Spinal cord (tissue), 10 donors: ENCODE measurements around the gene SH2D4B. TPM values are rescaled to one million over a fixed set of nuclear protein-coding genes. Genes with fewer than 3 reads are reported as not detected.
"Not testable (repeated sequence)": the region's sequence is repeated elsewhere in the genome, so short reads cannot be mapped to it uniquely, and the experiment has no call there.

Source experiments
- DNase-seq, 6 donors: peaks; one replicate each; pipeline versions ENCODE4 v3.0.0 to v3.0.0-alpha.2; 2013 to 2015; ENCODE audit warnings: low spot score in 6 of 6, low read depth in 4 of 6
- H3K27ac ChIP-seq: one replicate; pipeline ENCODE4 v1.5.1; 2013; ENCODE audit warnings: low read depth, low read length, control low read depth
- H3K27me3 ChIP-seq: one replicate; pipeline ENCODE4 v1.6.1; 2013; ENCODE audit warnings: low read length; ENCODE audit not compliant: control insufficient read depth, insufficient read depth
- H3K36me3 ChIP-seq: one replicate; pipeline ENCODE4 v1.6.1; 2013; ENCODE audit warnings: low read length; ENCODE audit not compliant: control insufficient read depth, insufficient read depth
- H3K4me1 ChIP-seq: one replicate; pipeline ENCODE4 v1.6.1; 2013; ENCODE audit warnings: low read length; ENCODE audit not compliant: control insufficient read depth, insufficient read depth
- H3K4me3 ChIP-seq: one replicate; pipeline ENCODE4 v1.5.1; 2013; ENCODE audit warnings: low read depth, low read length, control low read depth
- H3K9me3 ChIP-seq: one replicate; pipeline ENCODE4 v1.6.1; 2013; ENCODE audit warnings: low read length; ENCODE audit not compliant: control insufficient read depth, insufficient read depth
- WGBS: methylation state at CpG from one replicate; pipeline ENCODE4 v1.1.5; 2013; ENCODE audit warnings: missing lambda C conversion rate; ENCODE audit not compliant: insufficient coverage; 5-methylcytosine and 5-hydroxymethylcytosine counted together
- polyA plus RNA-seq, 2 donors: library from polyadenylated mRNA; unstranded; fragments of 120-200 nt; gene quantifications; one replicate each; pipeline ENCODE4 v1.2.1, GENCODE V29; 2013; ENCODE audit not compliant: insufficient read length in 2 of 2
- total RNA-seq, 2 donors: library from RNA; depleted of rRNA in 1 of 2; stranded (reverse); fragments of 120-200 nt in 1 of 2; fragments of >200 nt in 1 of 2; gene quantifications; one replicate each; pipeline versions ENCODE4 v1.2.3 to v1.2.4, GENCODE V29; 2013 to 2014
- donor health status: healthy.

The SH2D4B gene
- total and polyA plus RNA-seq, 4 donors: 0.11 to 0.35 (median 0.17) TPM

- not testable (repeated sequence) for H3K27ac ChIP-seq, H3K36me3 ChIP-seq, H3K9me3 ChIP-seq, DNase-seq, H3K27me3 ChIP-seq, H3K4me3 ChIP-seq
- no CpG with 5 or more reads among the region's 30 CpGs for WGBS
- H3K4me1 ChIP-seq: peaks cover 33% of the 10 kb centered on the region
Measured at GRCh38 chr10:80534646-80535045, 3.1 kb upstream of the SH2D4B start.

- Histone ChIP-seq H3K36me3 (no peaks in the 10 kb centered on the region), H3K4me3 (peak overlapping the region; percentile 12), H3K27ac (no peak overlapping the region), H3K9me3 (no peaks in the 10 kb centered on the region), H3K27me3 (no peaks in the 10 kb centered on the region), H3K4me1 (peaks cover 39% of the 10 kb centered on the region)
- DNase-seq: peak in 1 of 6 donors; percentile 47
- 48% methylated on average over 48 of the region's 50 CpGs for WGBS
Measured at GRCh38 chr10:80535671-80536360, 1.9 kb upstream of the SH2D4B start.

GRCh38 chr10:80536361-80536835, 1.3 kb upstream of the SH2D4B start:
- Histone ChIP-seq H3K4me3 (no peak overlapping the region), H3K27ac (no peak overlapping the region)

GRCh38 chr10:80537086-80537735, 491 bp upstream of the SH2D4B start:
- Histone ChIP-seq H3K27me3 (no peaks in the 10 kb centered on the region), H3K36me3 (no peaks in the 10 kb centered on the region), H3K9me3 (no peaks in the 10 kb centered on the region), H3K4me3 (no peak overlapping the region), H3K4me1 (peaks cover 39% of the 10 kb centered on the region), H3K27ac (no peak overlapping the region)
- DNase-seq: peak in 2 of 6 donors; percentile 44 to 88
- WGBS: 75% methylated on average over 6 of the region's 8 CpGs

More at GRCh38 chr10:80536361-80536835, 1.3 kb upstream of the SH2D4B start:
- WGBS: 92% methylated on average over 15 of the region's 17 CpGs
- no peaks in the 10 kb centered on the region for H3K36me3 ChIP-seq
- peaks cover 39% of the 10 kb centered on the region for H3K4me1 ChIP-seq
- no peaks in the 10 kb centered on the region for H3K27me3 ChIP-seq
- no peak for DNase-seq
- no peaks in the 10 kb centered on the region for H3K9me3 ChIP-seq

GRCh38 chr10:80538481-80539185, 931 bp downstream of the SH2D4B start:
- Histone ChIP-seq H3K36me3 (no peaks in the 10 kb centered on the region), H3K4me3 (no peak overlapping the region), H3K9me3 (no peaks in the 10 kb centered on the region), H3K4me1 (peaks cover 39% of the 10 kb centered on the region), H3K27ac (no peak overlapping the region), H3K27me3 (no peaks in the 10 kb centered on the region)
- 92% methylated on average over 14 of the region's 16 CpGs for WGBS
- DNase-seq: no peak

- H3K4me1 ChIP-seq: peaks cover 39% of the 10 kb centered on the region
- no peaks in the 10 kb centered on the region for H3K27me3 ChIP-seq
- H3K4me3 ChIP-seq: no peak overlapping the region
- DNase-seq: peak in 3 of 6 donors; percentile 2 to 59 (median 56)
- 71% methylated on average over 7 of the region's 7 CpGs for WGBS
- no peaks in the 10 kb centered on the region for H3K36me3 ChIP-seq
- H3K9me3 ChIP-seq: no peaks in the 10 kb centered on the region
- H3K27ac ChIP-seq: no peak overlapping the region
Measured at GRCh38 chr10:80539421-80540031, 1.8 kb downstream of the SH2D4B start.

- Histone ChIP-seq H3K4me1 (peaks cover 39% of the 10 kb centered on the region), H3K9me3 (no peaks in the 10 kb centered on the region), H3K4me3 (no peak overlapping the region), H3K36me3 (no peaks in the 10 kb centered on the region), H3K27ac (no peak overlapping the region), H3K27me3 (no peaks in the 10 kb centered on the region)
- 87% methylated on average over 11 of the region's 11 CpGs for WGBS
- no peak for DNase-seq
Measured at GRCh38 chr10:80540136-80540535, 2.4 kb downstream of the SH2D4B start.

- no CpG with 5 or more reads among the region's 9 CpGs for WGBS
- H3K36me3 ChIP-seq: no peaks in the 10 kb centered on the region
- H3K4me3 ChIP-seq: no peak overlapping the region
- H3K27me3 ChIP-seq: no peaks in the 10 kb centered on the region
- DNase-seq: no peak
- H3K4me1 ChIP-seq: peaks cover 37% of the 10 kb centered on the region
- H3K9me3 ChIP-seq: no peaks in the 10 kb centered on the region
- H3K27ac ChIP-seq: peak overlapping the region; percentile 25
Measured at GRCh38 chr10:80540618-80540980, 2.9 kb downstream of the SH2D4B start.

GRCh38 chr10:80540981-80541750, 3.5 kb downstream of the SH2D4B start:
- no peak overlapping the region for H3K4me3 ChIP-seq
- 81% methylated on average over 11 of the region's 11 CpGs for WGBS
- DNase-seq: no peak
- H3K4me1 ChIP-seq: peaks cover 32% of the 10 kb centered on the region
- H3K27me3 ChIP-seq: no peaks in the 10 kb centered on the region
- H3K36me3 ChIP-seq: no peaks in the 10 kb centered on the region
- H3K9me3 ChIP-seq: no peaks in the 10 kb centered on the region
- H3K27ac ChIP-seq: peak overlapping the region; percentile 25
